GM19023 (cell line): ENCODE data around the gene CLTC.
A peak's percentile ranks its signal among the peaks of the same experiment; 100 is the strongest.

ENCODE experiments used
- ATAC-seq: cut with Tn5 transposase; IDR thresholded peaks from one replicate; pipeline ENCODE4 v1.9.1; 2021; ENCODE audit warnings: mild to moderate bottlenecking, moderate library complexity; ENCODE audit not compliant: unreplicated experiment

The CLTC gene

DNA sequence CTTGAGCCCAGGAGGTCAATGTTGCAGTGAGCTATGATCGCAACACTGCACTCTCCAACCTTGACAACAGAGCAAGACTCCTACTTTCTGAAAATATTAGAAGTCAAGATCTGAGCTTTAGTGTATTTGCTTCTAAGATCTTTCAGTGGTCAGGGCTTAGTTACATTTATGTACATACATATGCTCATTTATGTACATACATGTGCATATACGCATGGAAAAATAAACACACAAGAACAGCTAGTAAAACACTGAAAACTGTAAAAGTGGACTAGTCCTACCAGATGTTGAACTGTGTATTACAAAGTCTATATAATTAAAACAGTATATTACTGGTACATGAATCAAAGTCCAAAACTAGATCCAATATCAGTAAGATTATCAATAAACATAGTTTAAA is 59.2 kb downstream of the CLTC start:
- ATAC-seq, result no peak

DNA sequence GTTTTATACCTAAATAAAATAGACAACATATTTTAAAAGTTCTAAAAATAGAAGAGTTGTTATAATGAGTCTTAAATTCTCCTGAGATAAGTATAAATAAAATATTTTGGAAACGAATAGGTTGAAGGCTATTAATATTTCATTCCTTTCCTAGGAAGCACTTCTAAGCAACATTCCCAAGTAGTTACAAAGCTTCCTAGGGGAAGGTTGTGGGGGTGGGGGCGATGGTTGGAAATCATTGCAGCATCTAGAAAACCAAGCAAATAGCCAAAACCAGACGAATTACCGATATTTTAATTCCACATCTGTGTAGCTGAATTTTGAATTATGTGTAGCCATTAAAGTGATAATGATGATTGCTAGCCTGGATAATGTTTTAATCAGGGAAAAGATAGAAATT is 60.6 kb downstream of the CLTC start:
- ATAC-seq, result no peak

DNA sequence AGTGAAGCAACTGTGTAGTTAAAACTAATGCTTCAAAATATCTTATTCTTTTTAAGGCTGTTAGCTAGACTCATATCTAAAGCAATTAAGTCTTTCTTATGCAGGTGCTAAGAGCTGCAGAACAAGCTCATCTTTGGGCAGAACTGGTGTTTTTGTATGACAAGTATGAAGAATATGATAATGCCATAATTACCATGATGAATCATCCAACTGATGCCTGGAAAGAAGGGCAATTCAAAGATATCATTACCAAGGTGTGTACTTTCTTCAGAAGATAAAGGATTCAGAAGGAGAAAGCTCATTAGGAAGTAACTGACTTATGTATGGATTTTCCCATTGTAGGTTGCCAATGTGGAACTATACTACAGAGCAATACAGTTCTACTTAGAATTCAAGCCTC is 63.6 kb downstream of the CLTC start:
- no peak for ATAC-seq

DNA sequence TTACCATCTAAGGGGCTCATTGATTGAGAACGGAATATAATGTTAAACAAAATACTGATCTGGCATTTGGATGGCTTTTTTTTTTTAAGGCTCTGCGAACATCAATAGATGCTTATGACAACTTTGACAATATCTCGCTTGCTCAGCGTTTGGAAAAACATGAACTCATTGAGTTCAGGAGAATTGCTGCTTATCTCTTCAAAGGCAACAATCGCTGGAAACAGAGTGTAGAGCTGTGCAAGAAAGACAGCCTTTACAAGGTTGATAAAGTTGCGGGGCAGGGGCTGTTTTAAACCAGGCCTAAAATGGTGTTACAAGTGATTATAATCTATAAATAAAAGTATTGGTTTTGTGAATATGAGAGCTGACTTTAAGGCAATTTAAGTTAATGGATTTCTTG is 65.3 kb downstream of the CLTC start:
- ATAC-seq, result no peak

DNA sequence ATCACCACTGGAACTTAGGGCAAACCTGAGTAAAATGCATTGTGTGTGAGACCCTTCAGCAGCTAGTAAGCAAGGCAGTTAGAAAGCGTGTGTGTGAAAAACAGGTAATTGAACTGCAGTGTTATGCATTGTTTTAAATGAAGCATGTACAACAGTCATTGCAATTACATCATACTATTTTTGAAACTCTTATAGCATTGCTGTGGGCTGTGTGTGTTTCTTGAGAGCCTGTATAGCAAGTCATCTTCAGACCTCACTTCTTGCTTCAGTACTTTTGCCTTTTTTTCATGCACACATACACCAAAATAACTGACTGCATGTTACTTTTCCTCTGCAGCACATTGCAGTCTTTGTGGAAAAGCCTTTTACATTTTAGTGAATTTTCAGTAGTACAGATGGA is 68.3 kb downstream of the CLTC start:
- no peak for ATAC-seq

DNA sequence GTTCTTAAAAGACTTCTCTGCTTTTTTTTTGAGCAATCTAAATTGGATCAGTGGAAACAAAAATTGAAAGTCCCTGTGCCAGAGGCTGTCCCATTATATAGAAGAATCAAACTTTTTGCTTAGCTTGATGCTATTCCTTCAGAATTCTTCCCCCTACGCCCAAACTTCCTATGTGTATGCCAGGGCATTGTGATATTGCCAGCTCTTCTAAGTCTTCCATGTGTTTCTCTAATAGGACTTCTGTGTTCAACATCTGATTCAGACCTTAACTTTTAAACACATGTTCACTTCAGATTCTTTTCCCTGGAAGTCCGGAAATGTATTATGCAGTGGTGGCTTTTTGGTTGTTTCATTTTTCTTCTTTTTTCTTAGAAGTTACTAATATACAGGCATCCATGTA is 68.8 kb downstream of the CLTC start:
- no peak for ATAC-seq

DNA sequence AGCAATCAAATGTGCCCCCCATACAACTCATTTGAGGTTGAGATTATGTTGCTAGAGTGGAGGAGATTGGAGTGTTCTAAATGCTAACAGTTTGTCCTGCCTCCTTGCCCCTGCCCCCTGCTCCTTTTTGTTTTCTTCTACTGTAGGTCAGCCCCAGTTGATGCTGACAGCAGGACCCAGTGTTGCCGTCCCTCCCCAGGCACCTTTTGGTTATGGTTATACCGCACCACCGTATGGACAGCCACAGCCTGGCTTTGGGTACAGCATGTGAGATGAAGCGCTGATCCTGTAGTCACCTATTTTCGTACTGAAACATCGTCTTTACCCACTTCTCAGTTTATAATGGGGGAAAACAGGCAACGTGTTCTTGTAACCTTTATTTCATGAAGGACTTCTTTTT is 73.9 kb downstream of the CLTC start:
- ATAC-seq, result no peak

DNA sequence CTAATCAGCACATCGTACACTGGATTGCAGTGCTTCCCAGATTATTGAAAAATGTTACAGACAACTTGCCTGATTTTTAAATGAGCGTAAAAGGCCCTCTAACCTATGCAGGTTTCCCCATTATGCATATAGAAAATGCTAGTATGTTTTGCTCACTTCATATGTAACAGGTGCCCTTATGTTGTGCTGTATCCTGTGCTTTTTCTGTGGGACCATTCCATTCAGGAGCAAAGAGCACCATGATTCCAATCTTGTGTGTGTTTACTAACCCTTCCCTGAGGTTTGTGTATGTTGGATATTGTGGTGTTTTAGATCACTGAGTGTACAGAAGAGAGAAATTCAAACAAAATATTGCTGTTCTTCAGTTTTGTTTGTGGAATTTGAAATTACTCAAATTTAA is 74.6 kb downstream of the CLTC start:
- ATAC-seq, result no peak

DNA sequence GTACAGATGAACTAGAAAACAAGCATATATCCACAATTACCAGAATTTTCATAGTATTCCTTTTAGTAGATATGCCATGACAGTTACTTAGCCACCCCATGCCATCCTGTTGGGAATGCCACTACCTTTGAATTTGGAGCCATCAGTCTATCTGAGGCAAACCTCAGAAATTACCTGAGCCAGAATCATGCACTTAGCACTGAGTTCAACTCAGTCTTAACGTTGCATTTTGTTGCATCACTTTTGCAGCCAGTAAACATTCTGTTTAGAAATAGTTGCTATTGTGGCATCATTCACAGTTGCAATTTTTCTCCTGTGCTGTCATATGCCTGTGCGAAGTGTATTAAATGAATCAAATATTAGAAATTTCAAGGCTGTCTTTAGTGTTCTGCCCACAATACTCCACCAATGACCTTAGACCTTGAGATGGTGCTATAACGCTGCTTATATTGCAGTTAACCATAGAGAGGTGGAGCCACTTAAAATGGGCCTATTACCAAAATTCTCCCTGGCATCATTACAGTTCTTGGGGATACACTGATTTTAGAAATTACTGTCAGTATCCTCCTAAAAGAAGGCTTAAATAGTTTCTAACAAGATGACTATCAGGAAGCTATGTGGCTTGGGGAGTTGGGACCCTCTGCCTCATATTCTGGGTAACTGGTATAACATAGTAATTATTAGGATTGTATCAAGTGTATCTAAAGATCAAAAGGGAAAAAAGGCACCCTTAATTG is 76.4 kb downstream of the CLTC start:
- ATAC-seq, result no peak

DNA sequence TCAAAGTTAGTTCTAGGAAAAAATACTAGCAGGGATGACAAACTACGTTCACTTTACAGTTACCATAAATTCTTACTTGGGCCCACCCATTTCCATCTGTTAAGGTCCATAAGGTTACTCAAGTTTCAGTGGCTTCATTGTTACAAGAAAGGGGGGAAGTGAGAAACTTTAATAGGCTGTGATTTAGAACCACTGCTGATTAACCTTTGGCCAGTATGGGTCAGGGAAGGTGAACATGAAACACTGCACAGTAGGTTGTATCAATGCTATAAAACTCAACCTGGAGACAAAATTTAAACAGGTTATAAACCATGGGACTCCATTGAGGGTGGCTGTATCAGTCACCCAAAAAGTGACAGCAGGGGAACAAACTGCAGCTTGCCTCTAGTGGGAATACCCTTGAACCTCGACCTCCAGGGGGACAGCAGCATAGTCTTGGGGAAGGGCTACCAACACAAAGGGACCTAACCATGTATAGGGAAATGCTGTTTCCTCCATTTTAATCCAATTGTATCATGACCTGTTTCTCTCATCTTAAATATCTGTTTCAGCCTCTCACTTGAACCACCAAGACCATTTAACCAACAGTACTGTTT is 77.1 kb downstream of the CLTC start:
- ATAC-seq, result no peak

DNA sequence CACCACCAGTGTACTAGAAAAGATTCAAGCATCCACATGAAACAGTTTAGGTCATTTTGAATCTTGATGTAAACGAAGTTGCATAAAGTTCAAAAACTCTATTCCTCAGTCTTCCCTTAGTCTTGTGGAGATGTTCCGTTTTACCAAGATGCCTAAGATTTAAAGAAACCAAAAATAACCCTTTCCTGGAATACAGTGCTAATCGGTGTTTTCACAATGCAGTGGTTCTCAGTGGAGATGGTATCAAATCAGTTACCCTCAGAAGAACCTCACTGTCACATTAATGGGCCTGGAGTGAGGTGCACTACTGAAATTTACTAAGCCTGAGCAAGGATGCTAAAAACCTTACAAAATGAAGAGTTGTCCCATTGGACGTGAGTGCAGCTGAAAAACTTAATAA is 78.4 kb downstream of the CLTC start:
- ATAC-seq, result no peak

DNA sequence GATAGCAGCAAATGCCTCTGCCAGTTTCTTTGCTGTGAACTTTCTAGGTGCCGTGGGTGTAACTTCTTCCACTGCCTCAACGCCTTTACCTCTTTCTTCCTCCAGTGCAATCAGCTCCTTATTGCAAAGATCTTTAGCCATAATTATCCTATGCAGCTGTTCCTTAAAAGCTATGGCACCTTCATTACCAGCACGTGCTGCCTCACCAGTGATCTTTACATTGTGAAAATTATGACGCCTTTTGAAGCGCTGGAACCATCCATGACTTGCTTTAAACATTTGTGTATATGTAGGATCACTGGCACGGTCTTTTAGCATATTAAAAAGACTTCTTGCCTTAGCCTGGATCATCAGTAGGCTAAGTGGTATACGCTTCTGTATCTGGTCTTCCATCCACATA is 79.5 kb downstream of the CLTC start:
- no peak for ATAC-seq

DNA sequence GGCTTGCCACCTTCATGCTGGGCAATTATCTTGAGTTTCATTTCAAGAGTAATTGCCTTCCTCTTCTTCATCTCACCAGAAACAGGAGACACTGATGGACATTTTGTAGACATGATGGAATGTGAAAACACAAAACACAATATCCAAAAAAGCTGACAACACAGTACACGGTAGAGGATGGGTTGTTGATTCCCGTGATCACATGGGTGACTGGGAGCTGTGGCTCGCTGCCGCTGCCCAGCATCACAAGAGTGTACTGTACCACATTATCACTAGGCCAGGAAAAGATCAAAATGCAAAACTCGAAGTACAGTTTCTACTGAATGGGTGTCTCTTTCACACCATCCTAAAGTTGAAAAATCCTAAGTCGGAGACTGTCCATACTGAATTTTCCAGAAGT is 80.1 kb downstream of the CLTC start:
- ATAC-seq, result no peak

DNA sequence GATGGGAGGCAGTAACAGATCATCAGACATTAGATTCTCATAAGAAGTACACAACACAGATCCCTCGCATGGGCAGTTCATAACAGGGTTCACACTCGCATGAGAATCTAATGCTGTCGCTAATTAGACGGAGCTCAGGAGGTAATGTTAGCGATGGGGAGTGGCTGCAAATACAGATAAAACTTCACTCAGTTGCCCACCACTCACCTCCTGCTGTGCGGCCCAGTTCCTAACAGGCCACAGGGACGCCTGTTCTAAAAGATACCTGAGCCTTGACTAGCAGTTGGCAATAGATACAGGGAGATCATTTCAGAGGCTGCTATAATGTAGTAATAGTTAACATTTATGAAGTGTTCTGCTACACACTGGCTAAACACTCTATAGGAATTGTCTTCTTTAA is 82.6 kb downstream of the CLTC start:
- ATAC-seq, result no peak

DNA sequence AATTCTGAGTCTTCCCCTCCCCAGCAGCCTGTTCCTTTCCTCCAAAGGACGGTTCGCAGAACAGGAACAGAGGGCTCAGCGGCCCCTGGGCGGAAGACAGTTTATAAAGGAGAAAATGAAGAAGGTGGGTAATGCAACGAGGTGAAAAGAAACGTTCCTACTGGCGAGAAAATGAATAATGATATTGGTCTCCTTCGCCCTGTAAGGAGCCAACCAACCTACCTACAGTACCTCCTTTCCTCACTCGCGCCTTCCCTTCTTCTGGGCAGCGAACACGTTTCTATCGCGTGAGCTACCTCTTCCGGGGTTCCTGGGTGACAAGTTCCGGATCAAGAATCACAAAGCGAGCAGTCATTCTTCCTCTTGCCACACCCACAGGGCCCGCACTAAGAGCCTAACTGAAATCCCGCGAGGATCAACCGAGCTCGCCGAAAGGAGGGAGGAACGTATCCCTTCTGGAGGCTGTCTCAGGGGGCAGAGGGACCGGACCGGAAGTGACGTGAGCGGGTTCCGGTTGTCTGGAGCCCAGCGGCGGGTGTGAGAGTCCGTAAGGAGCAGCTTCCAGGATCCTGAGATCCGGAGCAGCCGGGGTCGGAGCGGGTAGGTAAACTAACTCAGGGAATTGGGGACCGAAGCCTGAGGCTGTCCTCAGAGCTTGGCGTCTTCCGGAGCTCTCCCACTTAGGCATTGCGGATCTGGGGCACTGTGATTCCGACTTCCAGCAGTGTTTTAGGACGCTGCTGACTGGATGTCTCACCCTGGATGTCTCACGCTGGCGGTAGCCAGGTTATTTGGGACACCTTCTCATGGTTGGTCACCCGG is 87.7 kb downstream of the CLTC start, which contains the start of the genes PTRH2 and VMP1:
PTRH2 (minus strand) TSS at position 282 of the 822 bp plus-strand sequence. CDS start 9,452 bp downstream, outside the sequence.
VMP1 (plus strand) TSS at position 506 of the 822 bp plus-strand sequence. CDS start 23,793 bp downstream, outside the sequence.
- ATAC-seq, result peak; percentile 97

DNA sequence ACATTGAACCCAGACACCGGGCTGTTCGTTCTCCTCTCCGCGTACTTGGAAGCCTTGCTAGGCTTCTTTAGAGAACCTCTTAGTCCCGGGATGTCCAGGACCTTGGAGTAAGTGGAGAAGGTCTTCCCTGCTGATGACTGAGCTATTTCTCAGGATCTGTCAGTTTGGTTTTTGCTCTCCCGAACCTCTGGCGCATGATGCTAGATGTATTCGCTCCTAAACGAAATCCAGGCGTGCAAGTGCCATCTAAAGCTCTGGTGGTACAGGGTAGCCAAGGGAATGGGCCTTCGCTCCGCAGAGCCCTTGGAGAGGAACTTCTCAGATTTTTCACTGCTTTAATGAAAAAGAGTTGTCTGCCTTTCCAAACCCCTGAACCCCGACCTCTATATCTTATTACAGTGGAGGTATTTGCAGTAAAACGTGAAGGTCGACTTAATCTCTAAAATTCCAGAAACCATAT is 88.3 kb downstream of the CLTC start:
- ATAC-seq, result no peak

DNA sequence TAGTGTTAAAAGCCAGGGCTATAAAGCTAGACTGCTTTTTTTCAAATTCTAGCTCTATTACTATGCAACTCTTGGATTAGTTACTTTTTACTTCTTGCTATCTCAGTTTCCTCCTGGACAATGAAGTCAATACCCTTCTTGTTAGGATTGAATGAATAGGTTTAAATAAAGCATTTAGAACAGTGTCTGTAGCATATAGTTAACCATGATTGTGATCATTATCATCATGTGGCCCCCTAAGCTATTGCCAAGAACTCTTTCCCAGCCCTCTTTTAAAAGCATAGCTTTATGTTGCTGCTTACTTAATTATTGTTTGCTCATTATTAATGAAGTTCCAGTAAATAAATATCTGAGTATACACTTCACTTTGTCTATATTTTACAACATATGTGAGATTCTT is 92.2 kb downstream of the CLTC start:
- no peak for ATAC-seq

DNA sequence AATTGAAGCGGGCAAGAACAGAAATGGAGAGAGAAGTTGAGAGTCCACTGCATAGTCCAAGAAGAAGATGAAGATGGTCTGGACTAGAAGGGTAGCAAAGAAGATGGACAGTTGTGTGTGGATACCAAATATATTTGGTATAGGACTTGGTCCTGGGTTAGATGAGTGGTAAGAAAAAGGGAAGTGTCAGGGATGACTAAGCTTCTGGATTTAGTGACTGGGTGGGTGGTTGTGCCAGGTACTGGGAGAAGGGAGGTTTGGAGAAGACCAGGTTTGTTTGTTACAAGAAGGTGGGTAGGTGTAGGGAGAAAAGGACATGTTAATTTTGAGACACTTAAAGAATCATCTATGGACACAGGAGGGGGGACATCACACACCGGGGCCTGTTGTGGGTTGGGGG is 93.2 kb downstream of the CLTC start:
- no peak for ATAC-seq

DNA sequence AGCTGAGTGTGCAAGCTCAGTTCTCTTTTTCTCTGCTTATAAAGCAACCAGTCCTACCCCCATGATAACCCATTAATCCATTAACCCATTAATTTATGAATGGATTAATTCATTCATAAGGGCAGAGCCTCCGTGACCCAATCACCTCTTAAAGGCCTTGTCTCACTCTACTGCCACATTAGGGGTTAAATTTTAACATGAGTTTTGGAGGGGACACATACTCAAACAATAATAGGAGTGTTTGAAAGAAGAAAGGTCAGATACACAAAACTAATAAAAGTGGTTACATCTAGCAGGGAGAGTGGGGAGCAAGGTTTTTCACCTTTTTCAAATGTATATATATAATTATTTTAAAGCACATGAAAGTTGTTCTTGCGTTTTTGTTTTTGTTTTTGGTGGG is 94.6 kb downstream of the CLTC start:
- ATAC-seq, result no peak

DNA sequence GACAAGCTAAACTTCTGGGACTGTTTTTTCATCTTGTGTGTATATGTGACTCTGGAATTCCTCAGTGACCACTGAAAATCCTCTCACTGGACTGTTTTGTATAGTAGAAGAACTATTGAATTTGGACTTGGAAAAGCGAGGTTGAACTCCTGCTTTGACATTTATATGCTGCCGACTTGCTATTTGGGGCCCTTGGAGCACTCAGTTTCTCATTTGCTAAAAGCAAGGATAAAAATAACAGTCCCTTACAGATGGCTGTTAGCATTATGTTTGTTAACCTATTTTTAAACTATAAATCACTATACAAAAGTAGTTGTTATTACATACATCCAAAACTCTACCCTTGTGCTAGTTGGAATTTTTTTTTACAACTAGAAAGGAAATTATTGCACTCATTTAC is 96.7 kb downstream of the CLTC start:
- no peak for ATAC-seq

DNA sequence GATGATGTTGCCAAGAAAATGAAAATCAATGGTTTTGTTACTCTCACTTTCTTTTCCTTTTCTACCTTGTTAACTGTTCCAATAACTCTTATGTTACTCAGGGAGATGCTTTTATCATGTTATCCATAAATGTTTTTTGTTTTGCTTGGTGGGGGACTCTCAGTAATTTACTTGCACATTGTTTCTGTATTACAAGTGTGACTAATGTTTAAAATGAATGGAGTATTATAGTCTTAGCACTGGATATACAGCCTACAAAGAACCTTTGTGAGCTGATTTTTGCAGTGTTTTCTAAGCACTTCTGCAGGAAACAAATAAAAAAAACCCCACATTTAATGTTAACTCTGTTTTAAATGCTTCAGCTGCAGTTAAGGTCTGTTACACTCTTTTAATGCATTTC is 99.8 kb downstream of the CLTC start:
- no peak for ATAC-seq

DNA sequence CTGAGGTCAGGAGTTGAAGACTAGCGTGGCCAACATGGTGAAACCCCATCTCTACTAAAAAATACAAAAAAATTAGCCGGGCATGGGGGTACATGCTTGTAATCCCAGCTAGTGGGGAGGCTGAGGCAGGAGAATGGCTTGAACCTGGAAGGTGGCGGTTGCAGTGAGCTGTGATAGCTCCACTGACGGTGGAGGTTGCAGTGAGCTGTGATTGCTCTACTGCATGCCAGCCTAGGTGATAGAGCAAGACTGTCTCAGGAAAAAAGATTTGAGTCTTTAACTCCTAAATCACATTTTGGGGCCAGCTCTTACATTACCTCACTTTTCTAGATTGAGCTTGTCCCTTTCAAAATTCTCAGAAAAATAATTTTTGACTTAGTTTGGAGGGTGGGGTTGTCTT is 102.9 kb downstream of the CLTC start:
- ATAC-seq, result no peak
